ENCODE results near the gene SCO2. TPM values are rescaled to one million over a fixed set of nuclear protein-coding genes. Genes with fewer than 3 reads are reported as not detected.

The SCO2 gene
- total and polyA plus RNA-seq, 2 of the 13 experiments (the other 11 are each of a cell fraction or from before 2014, with no cell fraction given) = 0.32 to 3.7 TPM

GRCh38 chr22:50485221-50486131 lies 39.9 kb downstream of the SCO2 start (continued):
- no peak for TF ChIP-seq MAZ (IDR thresholded peaks at IDR 0.05; ENCODE audit: borderline replicate concordance, low read depth, low read length)
- TF ChIP-seq MAZ (CRISPR knock-in tag; IDR thresholded peaks at IDR 0.05; ENCODE audit: low read depth) = peak; percentile 48; the same call in 1 of the 2 replicates
- no peak for TF ChIP-seq ZSCAN22 (CRISPR knock-in tag; IDR thresholded peaks at IDR 0.05)
- TF ChIP-seq, protein P1, sequence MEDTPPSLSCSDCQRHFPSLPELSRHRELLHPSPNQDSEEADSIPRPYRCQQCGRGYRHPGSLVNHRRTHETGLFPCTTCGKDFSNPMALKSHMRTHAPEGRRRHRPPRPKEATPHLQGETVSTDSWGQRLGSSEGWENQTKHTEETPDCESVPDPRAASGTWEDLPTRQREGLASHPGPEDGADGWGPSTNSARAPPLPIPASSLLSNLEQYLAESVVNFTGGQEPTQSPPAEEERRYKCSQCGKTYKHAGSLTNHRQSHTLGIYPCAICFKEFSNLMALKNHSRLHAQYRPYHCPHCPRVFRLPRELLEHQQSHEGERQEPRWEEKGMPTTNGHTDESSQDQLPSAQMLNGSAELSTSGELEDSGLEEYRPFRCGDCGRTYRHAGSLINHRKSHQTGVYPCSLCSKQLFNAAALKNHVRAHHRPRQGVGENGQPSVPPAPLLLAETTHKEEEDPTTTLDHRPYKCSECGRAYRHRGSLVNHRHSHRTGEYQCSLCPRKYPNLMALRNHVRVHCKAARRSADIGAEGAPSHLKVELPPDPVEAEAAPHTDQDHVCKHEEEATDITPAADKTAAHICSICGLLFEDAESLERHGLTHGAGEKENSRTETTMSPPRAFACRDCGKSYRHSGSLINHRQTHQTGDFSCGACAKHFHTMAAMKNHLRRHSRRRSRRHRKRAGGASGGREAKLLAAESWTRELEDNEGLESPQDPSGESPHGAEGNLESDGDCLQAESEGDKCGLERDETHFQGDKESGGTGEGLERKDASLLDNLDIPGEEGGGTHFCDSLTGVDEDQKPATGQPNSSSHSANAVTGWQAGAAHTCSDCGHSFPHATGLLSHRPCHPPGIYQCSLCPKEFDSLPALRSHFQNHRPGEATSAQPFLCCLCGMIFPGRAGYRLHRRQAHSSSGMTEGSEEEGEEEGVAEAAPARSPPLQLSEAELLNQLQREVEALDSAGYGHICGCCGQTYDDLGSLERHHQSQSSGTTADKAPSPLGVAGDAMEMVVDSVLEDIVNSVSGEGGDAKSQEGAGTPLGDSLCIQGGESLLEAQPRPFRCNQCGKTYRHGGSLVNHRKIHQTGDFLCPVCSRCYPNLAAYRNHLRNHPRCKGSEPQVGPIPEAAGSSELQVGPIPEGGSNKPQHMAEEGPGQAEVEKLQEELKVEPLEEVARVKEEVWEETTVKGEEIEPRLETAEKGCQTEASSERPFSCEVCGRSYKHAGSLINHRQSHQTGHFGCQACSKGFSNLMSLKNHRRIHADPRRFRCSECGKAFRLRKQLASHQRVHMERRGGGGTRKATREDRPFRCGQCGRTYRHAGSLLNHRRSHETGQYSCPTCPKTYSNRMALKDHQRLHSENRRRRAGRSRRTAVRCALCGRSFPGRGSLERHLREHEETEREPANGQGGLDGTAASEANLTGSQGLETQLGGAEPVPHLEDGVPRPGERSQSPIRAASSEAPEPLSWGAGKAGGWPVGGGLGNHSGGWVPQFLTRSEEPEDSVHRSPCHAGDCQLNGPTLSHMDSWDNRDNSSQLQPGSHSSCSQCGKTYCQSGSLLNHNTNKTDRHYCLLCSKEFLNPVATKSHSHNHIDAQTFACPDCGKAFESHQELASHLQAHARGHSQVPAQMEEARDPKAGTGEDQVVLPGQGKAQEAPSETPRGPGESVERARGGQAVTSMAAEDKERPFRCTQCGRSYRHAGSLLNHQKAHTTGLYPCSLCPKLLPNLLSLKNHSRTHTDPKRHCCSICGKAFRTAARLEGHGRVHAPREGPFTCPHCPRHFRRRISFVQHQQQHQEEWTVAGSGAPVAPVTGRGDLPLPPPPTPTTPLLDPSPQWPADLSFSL (CRISPR knock-in tag; IDR thresholded peaks at IDR 0.05) = no peak
- TF ChIP-seq MAFF (IDR thresholded peaks at IDR 0.05; ENCODE audit: low read depth, low read length) = no peak
- no peak for TF ChIP-seq ZNF674 (CRISPR knock-in tag; IDR thresholded peaks at IDR 0.05; ENCODE audit: low read depth)
- TF ChIP-seq, protein P2, sequence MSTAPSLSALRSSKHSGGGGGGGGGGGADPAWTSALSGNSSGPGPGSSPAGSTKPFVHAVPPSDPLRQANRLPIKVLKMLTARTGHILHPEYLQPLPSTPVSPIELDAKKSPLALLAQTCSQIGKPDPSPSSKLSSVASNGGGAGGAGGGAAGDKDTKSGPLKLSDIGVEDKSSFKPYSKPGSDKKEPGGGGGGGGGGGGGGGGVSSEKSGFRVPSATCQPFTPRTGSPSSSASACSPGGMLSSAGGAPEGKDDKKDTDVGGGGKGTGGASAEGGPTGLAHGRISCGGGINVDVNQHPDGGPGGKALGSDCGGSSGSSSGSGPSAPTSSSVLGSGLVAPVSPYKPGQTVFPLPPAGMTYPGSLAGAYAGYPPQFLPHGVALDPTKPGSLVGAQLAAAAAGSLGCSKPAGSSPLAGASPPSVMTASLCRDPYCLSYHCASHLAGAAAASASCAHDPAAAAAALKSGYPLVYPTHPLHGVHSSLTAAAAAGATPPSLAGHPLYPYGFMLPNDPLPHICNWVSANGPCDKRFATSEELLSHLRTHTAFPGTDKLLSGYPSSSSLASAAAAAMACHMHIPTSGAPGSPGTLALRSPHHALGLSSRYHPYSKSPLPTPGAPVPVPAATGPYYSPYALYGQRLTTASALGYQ (CRISPR knock-in tag; IDR thresholded peaks at IDR 0.05) = no peak
- no peak for TF ChIP-seq ZBTB10 (CRISPR knock-in tag; IDR thresholded peaks at IDR 0.05; ENCODE audit: borderline replicate concordance)
- TF ChIP-seq ZNF576 (CRISPR knock-in tag; IDR thresholded peaks at IDR 0.05) = no peak
- peak; percentile 17; the same call in 1 of the 2 replicates for TF ChIP-seq ZNF143 (CRISPR knock-in tag; IDR thresholded peaks at IDR 0.05)
- TF ChIP-seq NR2C2 (CRISPR knock-in tag; IDR thresholded peaks at IDR 0.05; ENCODE audit: borderline replicate concordance) = peak; percentile 94
- peak; percentile 71 for TF ChIP-seq HIVEP1 (CRISPR knock-in tag; IDR thresholded peaks at IDR 0.05)
- TF ChIP-seq TGIF2 (CRISPR knock-in tag; IDR thresholded peaks at IDR 0.05) = peak; percentile 88
- no peak for TF ChIP-seq KLF15 (CRISPR knock-in tag; IDR thresholded peaks at IDR 0.05; ENCODE audit: borderline replicate concordance)
- no peak for TF ChIP-seq ZNF20 (CRISPR knock-in tag; IDR thresholded peaks at IDR 0.05)

Data from HepG2 (cell line).